Pancreas (tissue), 10 donors: ENCODE results near the gene NID2. TPM values are rescaled to one million over a fixed set of nuclear protein-coding genes. Genes with fewer than 3 reads are reported as not detected.

Experiments
- ATAC-seq, 4 donors: fragments of 200-7000 bp; cut with Tn5 transposase; one replicate each; pipeline versions ENCODE4 v1.8.0 to v1.9.1; 2020; ENCODE audit warnings: mild to moderate bottlenecking in 4 of 4, moderate library complexity in 4 of 4
- DNase-seq, 6 donors: peaks; one replicate each; pipeline ENCODE4 v3.0.0-alpha.2; 2020
- FAIRE-seq: peaks from 2 replicates; lab custom pipeline; 2012; peaks lifted over from hg19 to GRCh38; lab: Jason Lieb, UNC
- H3K27ac ChIP-seq, 4 donors: fragments of 200-600 bp; sonication (generic); 1 replicate in 3 of 4; 2 replicates in 1 of 4; pipeline versions ENCODE4 v1.5.0 to v1.8.0; 2020
- H3K27me3 ChIP-seq, 4 donors: fragments of 200-600 bp; one replicate each; pipeline ENCODE4 v1.8.0; 2021
- H3K36me3 ChIP-seq, 3 donors: fragments of 200-600 bp; sonication (generic) in 1 of 3; one replicate each; pipeline versions ENCODE4 v1.5.0 to v1.8.0; 2020 to 2021
- H3K4me1 ChIP-seq, 3 donors: fragments of 200-600 bp; one replicate each; pipeline ENCODE4 v1.8.0; 2021
- H3K4me3 ChIP-seq, 4 donors: fragments of 200-600 bp; sonication (generic) in 2 of 4; one replicate each; pipeline versions ENCODE4 v1.5.0 to v1.8.0; 2020 to 2021
- H3K9me3 ChIP-seq, 4 donors: fragments of 200-600 bp; one replicate each; pipeline ENCODE4 v1.8.0; 2021
- CTCF ChIP-seq, 4 donors: fragments of 200-600 bp; sonication (generic) in 3 of 4; IDR thresholded peaks; one replicate each; pipeline versions ENCODE4 v1.5.0 to v1.8.0; 2021; ENCODE audit warnings: antibody characterized with exemption in 4 of 4
- WGBS, 2 donors: extraction: QIAGEN DNeasy Blood & Tissue Kit; methylation state at CpG; one replicate each; pipeline ENCODE4 v1.1.7; 2013; 5-methylcytosine and 5-hydroxymethylcytosine counted together
- intact Hi-C, 3 donors: fragments of 100-400 bp; cut with DNase I; formaldehyde crosslinking; loops; one replicate each; pipeline versions ENCODE4 v1.11.1 to v1.14.2; 2022
- polyA plus RNA-seq, 2 donors: library from polyadenylated mRNA; stranded (reverse); fragments of 200-250 nt; gene quantifications; one replicate each; pipeline ENCODE4 v1.2.3, GENCODE V29; 2013
- total RNA-seq, 6 donors: library from RNA; stranded (reverse); fragmentation: NEBNext Ultra II Directional in 4 of 6; extraction: Animal tissue kit (Norgen Biotek cat#: 25700) in 4 of 6; gene quantifications; one replicate each; pipeline versions ENCODE4 v1.2.1 to v1.2.4, GENCODE V29; 2021 to 2023
- donor health status: healthy with polysubstance abuse.
- donor health status: DM: no; HTN: no; CAD: no; lungs with moderate emphysema.
- donor health status: DM: no; HTN: no; CAD: no.
- donor health status: control.
- donor health status: control.
- donor health status: Bipolar disorder and iron deficiency.
- donor health status: DM: yes; HTN: yes; CAD: no.
- donor health status: DM: no; HTN: no; CAD: no.
- donor health status: DM: no; HTN: no; CAD: no.
- donor health status: DM: yes; HTN: yes; CAD: no.

Gene NID2
- total and polyA plus RNA-seq, 8 donors = 1.9 to 9.5 (median 3.8) TPM

GRCh38 chr14:52078095-52078531, 9.3 kb upstream of the NID2 start:
- DNase-seq (no peak), FAIRE-seq (no peak), ATAC-seq (no peak)
- intact Hi-C loops = no loop called here
- Histone ChIP-seq H3K27me3 (no peaks in the 10 kb centered on the region), H3K4me3 (no peak overlapping the region), H3K36me3 (no peaks in the 10 kb centered on the region), H3K27ac (no peak overlapping the region), H3K4me1 (no peaks in the 10 kb centered on the region), H3K9me3 (no peaks in the 10 kb centered on the region)
- TF ChIP-seq CTCF (IDR thresholded peaks at IDR 0.05) = no peak
- WGBS, 2 donors = 88% methylated on average over 2 of the region's 2 CpGs

- intact Hi-C loops = no loop called here
- Histone ChIP-seq H3K4me3 (no peak overlapping the region), H3K4me1 (no peaks in the 10 kb centered on the region), H3K27me3 (no peaks in the 10 kb centered on the region), H3K9me3 (no peaks in the 10 kb centered on the region), H3K36me3 (no peaks in the 10 kb centered on the region), H3K27ac (no peak overlapping the region)
- FAIRE-seq (no peak), ATAC-seq (peak in 2 of 4 donors; percentile 38 to 55), DNase-seq (no peak)
- no peak for TF ChIP-seq CTCF (IDR thresholded peaks at IDR 0.05)
- WGBS, 2 donors = 48 to 75% methylated on average over 2 of the region's 2 CpGs
Measured at GRCh38 chr14:52077256-52077979, 8.6 kb upstream of the NID2 start.

- Histone ChIP-seq H3K9me3 (no peaks in the 10 kb centered on the region), H3K4me3 (no peak overlapping the region), H3K36me3 (no peaks in the 10 kb centered on the region), H3K4me1 (no peaks in the 10 kb centered on the region), H3K27ac (no peak overlapping the region), H3K27me3 (no peaks in the 10 kb centered on the region)
- FAIRE-seq = no peak
- ATAC-seq = peak in 3 of 4 donors; percentile 8 to 53 (median 14)
- WGBS, 2 donors = 50 to 56% methylated on average over 4 of the region's 4 CpGs
- no peak for TF ChIP-seq CTCF (IDR thresholded peaks at IDR 0.05)
- intact Hi-C loops = no loop called here
- DNase-seq = peak in 1 of 6 donors; percentile 16
Measured at GRCh38 chr14:52076334-52076733, 7.5 kb upstream of the NID2 start.

- no peaks in the 10 kb centered on the region for H3K4me1 ChIP-seq
Measured at GRCh38 chr14:52075371-52075770, 6.5 kb upstream of the NID2 start.

More at GRCh38 chr14:52075371-52075770, 6.5 kb upstream of the NID2 start:
- no peak overlapping the region for H3K4me3 ChIP-seq
- H3K27ac ChIP-seq = no peak overlapping the region
- intact Hi-C loops = no loop called here
- FAIRE-seq = no peak
- no peak for DNase-seq
- 70 to 71% methylated on average over 4 of the region's 4 CpGs for WGBS, 2 donors
- TF ChIP-seq CTCF (IDR thresholded peaks at IDR 0.05) = no peak
- H3K9me3 ChIP-seq = no peaks in the 10 kb centered on the region
- no peaks in the 10 kb centered on the region for H3K27me3 ChIP-seq
- ATAC-seq = no peak
- no peaks in the 10 kb centered on the region for H3K36me3 ChIP-seq
